Measurements from ENCODE around the gene ERVFRD-1.
"Not testable (repeated sequence)": the region's sequence is repeated elsewhere in the genome, so short reads cannot be mapped to it uniquely, and the experiment has no call there.

The ERVFRD-1 gene

GRCh38 chr6:11126876-11127275 lies 15.4 kb upstream of the ERVFRD-1 start:
- no peak for DNase-seq

- no peak for DNase-seq
Observed at GRCh38 chr6:11123978-11124377, 12.5 kb upstream of the ERVFRD-1 start.

GRCh38 chr6:11122380-11122779 lies 10.9 kb upstream of the ERVFRD-1 start:
- DNase-seq: no peak

GRCh38 chr6:11121851-11122250 lies 10.3 kb upstream of the ERVFRD-1 start:
- no peak for DNase-seq

GRCh38 chr6:11120271-11121005 lies 8.9 kb upstream of the ERVFRD-1 start:
- DNase-seq: no peak

- not testable (repeated sequence) for DNase-seq
Observed at GRCh38 chr6:11115808-11116536, 4.4 kb upstream of the ERVFRD-1 start.

GRCh38 chr6:11113038-11113437 lies 1.5 kb upstream of the ERVFRD-1 start:
- no peak for DNase-seq

GRCh38 chr6:11111769-11112437 lies 378 bp upstream of the ERVFRD-1 start:
- DNase-seq: no peak

GRCh38 chr6:11108726-11109125 lies 2.8 kb downstream of the ERVFRD-1 start:
- no peak for DNase-seq

- no peak for DNase-seq
Observed at GRCh38 chr6:11103065-11103464, 8.5 kb downstream of the ERVFRD-1 start.

GRCh38 chr6:11101417-11101816 lies 10.1 kb downstream of the ERVFRD-1 start:
- DNase-seq: no peak

GRCh38 chr6:11098004-11098403 lies 13.5 kb downstream of the ERVFRD-1 start:
- DNase-seq: no peak

- DNase-seq: no peak
Observed at GRCh38 chr6:11097476-11097875, 14.0 kb downstream of the ERVFRD-1 start.

- DNase-seq: no peak
Observed at GRCh38 chr6:11096109-11096508, 15.4 kb downstream of the ERVFRD-1 start.

GRCh38 chr6:11094941-11095340 lies 16.6 kb downstream of the ERVFRD-1 start:
- DNase-seq: no peak

- DNase-seq: peak; percentile 40
Observed at GRCh38 chr6:11094411-11094851, 17.1 kb downstream of the ERVFRD-1 start.

- DNase-seq: peak; percentile 96
Observed at GRCh38 chr6:11093626-11094410, 17.7 kb downstream of the ERVFRD-1 start, which contains the start of gene SMIM13. TSS of gene SMIM13 (plus strand) at chr6:11093834. CDS start at chr6:11094314, 480 bp downstream.

- DNase-seq: no peak
Observed at GRCh38 chr6:11093376-11093625, 18.2 kb downstream of the ERVFRD-1 start.

GRCh38 chr6:11092668-11093375 lies 18.7 kb downstream of the ERVFRD-1 start:
- no peak for DNase-seq

- DNase-seq: not testable (repeated sequence)
Observed at GRCh38 chr6:11091141-11091540, 20.4 kb downstream of the ERVFRD-1 start.

GRCh38 chr6:11089695-11090094 lies 21.8 kb downstream of the ERVFRD-1 start:
- no peak for DNase-seq

- not testable (repeated sequence) for DNase-seq
Observed at GRCh38 chr6:11087141-11087812, 24.2 kb downstream of the ERVFRD-1 start.
